ENCODE results near the gene DNAH10. TPM values are rescaled to one million over a fixed set of nuclear protein-coding genes. Genes with fewer than 3 reads are reported as not detected.

The DNAH10 gene
- total and polyA plus RNA-seq, 2 of the 13 experiments (the other 11 are each of a cell fraction or from before 2014, with no cell fraction given), result 0.01 to 0.02 TPM

GRCh38 chr12:123845881-123846280 is 83.8 kb downstream of the DNAH10 start:
- Histone ChIP-seq H3K27me3 (ENCODE audit: control insufficient read depth in 1 of 2, insufficient read depth in 2 of 2, low read length in 2 of 2) (peaks cover 1 to 28% of the 10 kb centered on the region in 2 experiments; a peak in 2 of 5 replicates), H3K4me2 (ENCODE audit: low read depth, low read length) (no peak overlapping the region), H3K4me1 (ENCODE audit: insufficient read depth, low read length) (no peaks in the 10 kb centered on the region; the same call in 1 of the 2 replicates), H4K20me1 (ENCODE audit: insufficient read depth, low read length) (no peaks in the 10 kb centered on the region), H3K9me3 (ENCODE audit: low read length) (no peaks in the 10 kb centered on the region), H2AFZ (ENCODE audit: low read length) (no peak overlapping the region), H3K9ac (ENCODE audit: insufficient read depth, low read depth, low read length) (no peak overlapping the region), H3K79me2 (ENCODE audit: insufficient read depth, low read length) (no peaks in the 10 kb centered on the region), H3K36me3 (replicated peaks in 1 of 2; ENCODE audit: control insufficient read depth in 1 of 2, insufficient read depth in 2 of 2, low read length in 2 of 2) (no peaks in the 10 kb centered on the region), H3K4me3 (replicated peaks in 1 of 3; ENCODE audit: insufficient read depth in 1 of 3, low read depth in 2 of 3, low read length in 3 of 3) (no peak overlapping the region), H3K27ac (ENCODE audit: extremely low read length, insufficient read depth, low read length) (no peak overlapping the region)
- POLR2A ChIA-PET, result no interaction called here
- BruUV-seq (replicated peaks), result no TSS peak
- WGBS (ENCODE audit: low lambda C conversion rate), result 71% methylated on average over 16 of the region's 19 CpGs
- TF ChIP-seq ADNP (CRISPR knock-in tag; IDR thresholded peaks at IDR 0.05), result no peak
- TF ChIP-seq ZNF326 (CRISPR knock-in tag; IDR thresholded peaks at IDR 0.05; ENCODE audit: borderline replicate concordance), result no peak
- TF ChIP-seq ZNF614 (CRISPR knock-in tag; IDR thresholded peaks at IDR 0.05; ENCODE audit: borderline replicate concordance), result no peak
- TF ChIP-seq PHF21A (CRISPR knock-in tag; IDR thresholded peaks at IDR 0.05), result no peak
- TF ChIP-seq SNRNP70 (IDR thresholded peaks at IDR 0.05; ENCODE audit: low read depth, low read length), result no peak
- in situ Hi-C loops (cut with HindIII; ENCODE audit: extremely low pct_ligation_motif_present, low pct_unique_long_range_greater_than_20kb), result no loop called here
- DNase-seq (ENCODE audit: low spot score) (no peak), ATAC-seq (no peak), FAIRE-seq (no peak)
- intact Hi-C loops (cut with micrococcal nuclease; ENCODE audit: unreplicated experiment), result no loop called here
- CTCF ChIA-PET (ENCODE audit: low intra/inter-chr PET ratio, low total read pairs), result no interaction called here

DNA sequence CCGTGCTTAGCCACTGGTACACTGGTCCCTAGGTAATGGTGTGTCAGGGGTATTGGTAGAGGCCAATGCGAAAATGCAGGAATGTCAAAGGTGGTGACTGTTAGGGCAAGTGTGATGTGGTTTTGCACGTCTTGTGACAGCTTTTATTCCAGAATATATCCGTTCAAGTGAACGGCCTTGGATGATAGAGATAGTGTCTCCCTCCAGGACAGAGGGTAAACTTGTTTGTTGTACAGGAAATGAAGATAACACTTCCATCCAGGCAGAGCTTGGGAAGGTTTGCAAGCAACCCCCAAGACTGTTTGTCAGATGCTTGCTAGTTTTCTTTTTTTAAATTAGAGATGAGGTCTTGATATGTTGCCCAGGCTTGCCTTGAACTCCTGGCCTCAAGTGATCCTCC is 84.2 kb downstream of the DNAH10 start:
- BruUV-seq (replicated peaks), result no TSS peak
- ChIA-PET CTCF (ENCODE audit: low intra/inter-chr PET ratio, low total read pairs) (no interaction called here), POLR2A (no interaction called here)
- Histone ChIP-seq H3K9ac (ENCODE audit: insufficient read depth, low read depth, low read length) (no peak overlapping the region), H3K4me2 (ENCODE audit: low read depth, low read length) (no peak overlapping the region), H3K27ac (ENCODE audit: extremely low read length, insufficient read depth, low read length) (no peak overlapping the region), H3K9me3 (ENCODE audit: low read length) (no peaks in the 10 kb centered on the region), H2AFZ (ENCODE audit: low read length) (no peak overlapping the region), H3K4me3 (replicated peaks in 1 of 3; ENCODE audit: insufficient read depth in 1 of 3, low read depth in 2 of 3, low read length in 3 of 3) (no peak overlapping the region), H4K20me1 (ENCODE audit: insufficient read depth, low read length) (no peaks in the 10 kb centered on the region), H3K4me1 (ENCODE audit: insufficient read depth, low read length) (no peaks in the 10 kb centered on the region), H3K36me3 (replicated peaks in 1 of 2; ENCODE audit: control insufficient read depth in 1 of 2, insufficient read depth in 2 of 2, low read length in 2 of 2) (no peaks in the 10 kb centered on the region), H3K27me3 (ENCODE audit: control insufficient read depth in 1 of 2, insufficient read depth in 2 of 2, low read length in 2 of 2) (peaks cover 1 to 31% of the 10 kb centered on the region in 2 experiments; a peak in 2 of 5 replicates), H3K79me2 (ENCODE audit: insufficient read depth, low read length) (no peaks in the 10 kb centered on the region)
- 24% methylated on average over 5 of the region's 5 CpGs for WGBS (ENCODE audit: low lambda C conversion rate)
- in situ Hi-C loops (cut with HindIII; ENCODE audit: extremely low pct_ligation_motif_present, low pct_unique_long_range_greater_than_20kb) (no loop called here), intact Hi-C loops (cut with micrococcal nuclease; ENCODE audit: unreplicated experiment) (no loop called here)
- ATAC-seq (no peak), DNase-seq (ENCODE audit: low spot score) (no peak), FAIRE-seq (no peak)
- TF ChIP-seq SMAD9 (CRISPR knock-in tag; IDR thresholded peaks at IDR 0.05), result no peak
- TF ChIP-seq NONO (IDR thresholded peaks at IDR 0.05), result no peak
- no peak for TF ChIP-seq NONO (CRISPR knock-in tag; conservative IDR thresholded peaks at IDR 0.05)
- no peak for TF ChIP-seq SMAD3 (CRISPR knock-in tag; IDR thresholded peaks at IDR 0.05)
- TF ChIP-seq, protein P1, sequence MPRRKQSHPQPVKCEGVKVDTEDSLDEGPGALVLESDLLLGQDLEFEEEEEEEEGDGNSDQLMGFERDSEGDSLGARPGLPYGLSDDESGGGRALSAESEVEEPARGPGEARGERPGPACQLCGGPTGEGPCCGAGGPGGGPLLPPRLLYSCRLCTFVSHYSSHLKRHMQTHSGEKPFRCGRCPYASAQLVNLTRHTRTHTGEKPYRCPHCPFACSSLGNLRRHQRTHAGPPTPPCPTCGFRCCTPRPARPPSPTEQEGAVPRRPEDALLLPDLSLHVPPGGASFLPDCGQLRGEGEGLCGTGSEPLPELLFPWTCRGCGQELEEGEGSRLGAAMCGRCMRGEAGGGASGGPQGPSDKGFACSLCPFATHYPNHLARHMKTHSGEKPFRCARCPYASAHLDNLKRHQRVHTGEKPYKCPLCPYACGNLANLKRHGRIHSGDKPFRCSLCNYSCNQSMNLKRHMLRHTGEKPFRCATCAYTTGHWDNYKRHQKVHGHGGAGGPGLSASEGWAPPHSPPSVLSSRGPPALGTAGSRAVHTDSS (CRISPR knock-in tag; conservative IDR thresholded peaks at IDR 0.05), result no peak
- no peak for TF ChIP-seq ZFP82 (CRISPR knock-in tag; IDR thresholded peaks at IDR 0.05; ENCODE audit: borderline replicate concordance)
- no peak for TF ChIP-seq ZNF543 (CRISPR knock-in tag; IDR thresholded peaks at IDR 0.05)
- TF ChIP-seq MIER2 (CRISPR knock-in tag; IDR thresholded peaks at IDR 0.05), result no peak
- no peak for TF ChIP-seq SCMH1 (CRISPR knock-in tag; IDR thresholded peaks at IDR 0.05; ENCODE audit: borderline replicate concordance)
- TF ChIP-seq PHB2 (IDR thresholded peaks at IDR 0.05; ENCODE audit: partially characterized antibody), result no peak
- TF ChIP-seq ZNF484 (CRISPR knock-in tag; IDR thresholded peaks at IDR 0.05; ENCODE audit: borderline replicate concordance, low read depth), result no peak
